Measurements from ENCODE around the gene TMEM97. TPM values are rescaled to one million over a fixed set of nuclear protein-coding genes. Genes with fewer than 3 reads are reported as not detected.

TMEM97 gene
- total and polyA plus RNA-seq, 9 of the 15 experiments (the other 6 are each of a cell fraction or from before 2014, with no cell fraction given): 34.6 to 121 (median 76.0) TPM

DNA sequence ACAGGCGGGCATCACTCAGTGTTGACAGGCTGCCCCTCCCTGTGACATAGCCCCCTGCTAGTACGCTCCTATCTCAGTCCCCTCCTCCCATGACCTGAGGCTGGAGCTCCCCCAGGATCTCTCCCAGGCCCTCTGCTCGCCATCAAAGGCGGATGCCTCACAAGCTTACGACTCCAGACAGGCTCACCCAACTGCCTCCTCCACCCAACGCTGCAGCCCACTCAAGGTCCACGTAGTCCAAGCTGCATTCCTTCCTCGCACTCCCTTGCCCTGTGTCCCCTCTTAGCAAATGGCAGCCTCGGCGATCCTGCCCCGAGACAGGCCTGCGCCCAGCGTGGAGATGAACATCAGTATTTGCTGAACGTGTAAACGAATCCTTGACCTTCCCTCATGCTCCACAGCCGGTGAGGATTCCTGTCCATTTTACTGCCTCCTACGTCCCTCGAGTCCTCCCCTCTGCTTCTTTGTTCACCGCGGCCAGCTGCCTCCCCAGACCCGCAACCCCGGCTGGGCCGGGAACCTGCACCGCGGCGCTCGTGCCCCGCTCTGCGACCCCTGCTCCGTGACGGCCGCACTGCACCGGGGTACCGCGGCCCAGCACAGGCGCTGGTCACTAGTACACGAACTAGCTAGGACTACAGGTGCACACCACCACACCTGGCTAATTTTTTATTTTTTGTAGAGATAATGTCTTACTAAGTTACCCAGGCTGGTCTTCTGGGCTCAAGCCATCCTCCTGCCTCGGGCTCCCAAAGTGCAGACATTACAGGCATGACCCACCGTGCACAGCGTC, 838 bp upstream of the TMEM97 start (continued):
- TF ChIP-seq, protein P1, sequence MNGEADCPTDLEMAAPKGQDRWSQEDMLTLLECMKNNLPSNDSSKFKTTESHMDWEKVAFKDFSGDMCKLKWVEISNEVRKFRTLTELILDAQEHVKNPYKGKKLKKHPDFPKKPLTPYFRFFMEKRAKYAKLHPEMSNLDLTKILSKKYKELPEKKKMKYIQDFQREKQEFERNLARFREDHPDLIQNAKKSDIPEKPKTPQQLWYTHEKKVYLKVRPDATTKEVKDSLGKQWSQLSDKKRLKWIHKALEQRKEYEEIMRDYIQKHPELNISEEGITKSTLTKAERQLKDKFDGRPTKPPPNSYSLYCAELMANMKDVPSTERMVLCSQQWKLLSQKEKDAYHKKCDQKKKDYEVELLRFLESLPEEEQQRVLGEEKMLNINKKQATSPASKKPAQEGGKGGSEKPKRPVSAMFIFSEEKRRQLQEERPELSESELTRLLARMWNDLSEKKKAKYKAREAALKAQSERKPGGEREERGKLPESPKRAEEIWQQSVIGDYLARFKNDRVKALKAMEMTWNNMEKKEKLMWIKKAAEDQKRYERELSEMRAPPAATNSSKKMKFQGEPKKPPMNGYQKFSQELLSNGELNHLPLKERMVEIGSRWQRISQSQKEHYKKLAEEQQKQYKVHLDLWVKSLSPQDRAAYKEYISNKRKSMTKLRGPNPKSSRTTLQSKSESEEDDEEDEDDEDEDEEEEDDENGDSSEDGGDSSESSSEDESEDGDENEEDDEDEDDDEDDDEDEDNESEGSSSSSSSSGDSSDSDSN (IDR thresholded peaks at IDR 0.05; ENCODE audit: borderline replicate concordance in 1 of 2, low read depth in 2 of 2, low read length in 2 of 2): 0 out of 4 replicates have a peak, but pooled peaks have one; percentile 46 to 59
- TF ChIP-seq, protein P2, sequence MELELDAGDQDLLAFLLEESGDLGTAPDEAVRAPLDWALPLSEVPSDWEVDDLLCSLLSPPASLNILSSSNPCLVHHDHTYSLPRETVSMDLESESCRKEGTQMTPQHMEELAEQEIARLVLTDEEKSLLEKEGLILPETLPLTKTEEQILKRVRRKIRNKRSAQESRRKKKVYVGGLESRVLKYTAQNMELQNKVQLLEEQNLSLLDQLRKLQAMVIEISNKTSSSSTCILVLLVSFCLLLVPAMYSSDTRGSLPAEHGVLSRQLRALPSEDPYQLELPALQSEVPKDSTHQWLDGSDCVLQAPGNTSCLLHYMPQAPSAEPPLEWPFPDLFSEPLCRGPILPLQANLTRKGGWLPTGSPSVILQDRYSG (tag; conservative IDR thresholded peaks at IDR 0.05; ENCODE audit: low read depth): 0 out of 2 replicates have a peak, but pooled peaks have one; percentile 27
- TF ChIP-seq MIER1 (IDR thresholded peaks at IDR 0.05; ENCODE audit: low read depth) (0 out of 2 replicates have a peak, but pooled peaks have one; percentile 18), HLTF (IDR thresholded peaks at IDR 0.05) (0 out of 2 replicates have a peak, but pooled peaks have one; percentile 31), NR2C2 (CRISPR knock-in tag; IDR thresholded peaks at IDR 0.05) (no peak), NR2C2 (tag; IDR thresholded peaks at IDR 0.05) (peak; percentile 49; the same call in 1 of the 2 replicates), DDX20 (tag; IDR thresholded peaks at IDR 0.05; ENCODE audit: low read depth) (no peak), MYC (IDR thresholded peaks at IDR 0.05; ENCODE audit: low read depth, low read length) (no peak), MYC (CRISPR knock-in tag; IDR thresholded peaks at IDR 0.05; ENCODE audit: borderline replicate concordance, low read depth) (peak; percentile 58; the same call in 1 of the 2 replicates), ETV1 (tag; conservative IDR thresholded peaks at IDR 0.05; ENCODE audit: low read depth) (0 out of 2 replicates have a peak, but pooled peaks have one; percentile 13), FIP1L1 (IDR thresholded peaks at IDR 0.05; ENCODE audit: low read depth, low read length, poor library complexity, severe bottlenecking) (no peak), ARNT (IDR thresholded peaks at IDR 0.05) (peak in 1 of 2 experiments; percentile 8; a peak in 2 of 4 replicates), ZNF3 (CRISPR knock-in tag; IDR thresholded peaks at IDR 0.05) (no peak), KDM5B (IDR thresholded peaks at IDR 0.05; ENCODE audit: insufficient replicate concordance, low read depth, low read length) (peak; percentile 32)
- TF ChIP-seq, protein P3, sequence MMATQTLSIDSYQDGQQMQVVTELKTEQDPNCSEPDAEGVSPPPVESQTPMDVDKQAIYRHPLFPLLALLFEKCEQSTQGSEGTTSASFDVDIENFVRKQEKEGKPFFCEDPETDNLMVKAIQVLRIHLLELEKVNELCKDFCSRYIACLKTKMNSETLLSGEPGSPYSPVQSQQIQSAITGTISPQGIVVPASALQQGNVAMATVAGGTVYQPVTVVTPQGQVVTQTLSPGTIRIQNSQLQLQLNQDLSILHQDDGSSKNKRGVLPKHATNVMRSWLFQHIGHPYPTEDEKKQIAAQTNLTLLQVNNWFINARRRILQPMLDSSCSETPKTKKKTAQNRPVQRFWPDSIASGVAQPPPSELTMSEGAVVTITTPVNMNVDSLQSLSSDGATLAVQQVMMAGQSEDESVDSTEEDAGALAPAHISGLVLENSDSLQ (IDR thresholded peaks at IDR 0.05): peak; percentile 34; the same call in 1 of the 2 replicates
- TF ChIP-seq, protein P4, sequence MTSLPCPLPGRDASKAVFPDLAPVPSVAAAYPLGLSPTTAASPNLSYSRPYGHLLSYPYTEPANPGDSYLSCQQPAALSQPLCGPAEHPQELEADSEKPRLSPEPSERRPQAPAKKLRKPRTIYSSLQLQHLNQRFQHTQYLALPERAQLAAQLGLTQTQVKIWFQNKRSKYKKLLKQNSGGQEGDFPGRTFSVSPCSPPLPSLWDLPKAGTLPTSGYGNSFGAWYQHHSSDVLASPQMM (CRISPR knock-in tag; IDR thresholded peaks at IDR 0.05): no peak
- TF ChIP-seq, protein P5, sequence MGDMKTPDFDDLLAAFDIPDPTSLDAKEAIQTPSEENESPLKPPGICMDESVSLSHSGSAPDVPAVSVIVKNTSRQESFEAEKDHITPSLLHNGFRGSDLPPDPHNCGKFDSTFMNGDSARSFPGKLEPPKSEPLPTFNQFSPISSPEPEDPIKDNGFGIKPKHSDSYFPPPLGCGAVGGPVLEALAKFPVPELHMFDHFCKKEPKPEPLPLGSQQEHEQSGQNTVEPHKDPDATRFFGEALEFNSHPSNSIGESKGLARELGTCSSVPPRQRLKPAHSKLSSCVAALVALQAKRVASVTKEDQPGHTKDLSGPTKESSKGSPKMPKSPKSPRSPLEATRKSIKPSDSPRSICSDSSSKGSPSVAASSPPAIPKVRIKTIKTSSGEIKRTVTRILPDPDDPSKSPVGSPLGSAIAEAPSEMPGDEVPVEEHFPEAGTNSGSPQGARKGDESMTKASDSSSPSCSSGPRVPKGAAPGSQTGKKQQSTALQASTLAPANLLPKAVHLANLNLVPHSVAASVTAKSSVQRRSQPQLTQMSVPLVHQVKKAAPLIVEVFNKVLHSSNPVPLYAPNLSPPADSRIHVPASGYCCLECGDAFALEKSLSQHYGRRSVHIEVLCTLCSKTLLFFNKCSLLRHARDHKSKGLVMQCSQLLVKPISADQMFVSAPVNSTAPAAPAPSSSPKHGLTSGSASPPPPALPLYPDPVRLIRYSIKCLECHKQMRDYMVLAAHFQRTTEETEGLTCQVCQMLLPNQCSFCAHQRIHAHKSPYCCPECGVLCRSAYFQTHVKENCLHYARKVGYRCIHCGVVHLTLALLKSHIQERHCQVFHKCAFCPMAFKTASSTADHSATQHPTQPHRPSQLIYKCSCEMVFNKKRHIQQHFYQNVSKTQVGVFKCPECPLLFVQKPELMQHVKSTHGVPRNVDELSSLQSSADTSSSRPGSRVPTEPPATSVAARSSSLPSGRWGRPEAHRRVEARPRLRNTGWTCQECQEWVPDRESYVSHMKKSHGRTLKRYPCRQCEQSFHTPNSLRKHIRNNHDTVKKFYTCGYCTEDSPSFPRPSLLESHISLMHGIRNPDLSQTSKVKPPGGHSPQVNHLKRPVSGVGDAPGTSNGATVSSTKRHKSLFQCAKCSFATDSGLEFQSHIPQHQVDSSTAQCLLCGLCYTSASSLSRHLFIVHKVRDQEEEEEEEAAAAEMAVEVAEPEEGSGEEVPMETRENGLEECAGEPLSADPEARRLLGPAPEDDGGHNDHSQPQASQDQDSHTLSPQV (IDR thresholded peaks at IDR 0.05): peak; percentile 51; the same call in 1 of the 2 replicates

Measured in K562 (cell line).